NCI-H226 (cell line): ENCODE data around the gene INTS1.
"Not testable (repeated sequence)": the region's sequence is repeated elsewhere in the genome, so short reads cannot be mapped to it uniquely, and the experiment has no call there.

Experiments used
- DNase-seq: peaks from one replicate; pipeline ENCODE4 v3.0.0-alpha.2; 2015

The INTS1 gene

GRCh38 chr7:1529383-1530116, 25.4 kb upstream of the INTS1 start:
- no peak for DNase-seq

GRCh38 chr7:1526271-1526754, 22.1 kb upstream of the INTS1 start:
- no peak for DNase-seq

GRCh38 chr7:1525409-1525808, 21.2 kb upstream of the INTS1 start:
- DNase-seq, result no peak

- no peak for DNase-seq
These were observed 19.7 kb upstream of the INTS1 start for GRCh38 chr7:1523844-1524243.

- no peak for DNase-seq
These were observed 19.0 kb upstream of the INTS1 start for GRCh38 chr7:1523208-1523607.

GRCh38 chr7:1521456-1521855, 17.3 kb upstream of the INTS1 start:
- no peak for DNase-seq

- DNase-seq, result no peak
These were observed 16.5 kb upstream of the INTS1 start for GRCh38 chr7:1520539-1521234.

- DNase-seq, result not testable (repeated sequence)
These were observed 15.2 kb upstream of the INTS1 start for GRCh38 chr7:1519322-1519922.

- DNase-seq, result no peak
These were observed 12.5 kb upstream of the INTS1 start for GRCh38 chr7:1516586-1517251.

- DNase-seq, result not testable (repeated sequence)
These were observed 11.3 kb upstream of the INTS1 start for GRCh38 chr7:1515509-1515967.

- DNase-seq, result no peak
These were observed 10.8 kb upstream of the INTS1 start for GRCh38 chr7:1514995-1515401.

GRCh38 chr7:1514407-1514806, 10.2 kb upstream of the INTS1 start:
- no peak for DNase-seq

GRCh38 chr7:1513657-1514095, 9.5 kb upstream of the INTS1 start:
- DNase-seq, result no peak

GRCh38 chr7:1512781-1513656, 8.8 kb upstream of the INTS1 start:
- peak; percentile 69 for DNase-seq

- DNase-seq, result no peak
These were observed 7.5 kb upstream of the INTS1 start for GRCh38 chr7:1511444-1512422.

GRCh38 chr7:1510780-1511154, 6.6 kb upstream of the INTS1 start:
- DNase-seq, result no peak

GRCh38 chr7:1509226-1509625, 5.0 kb upstream of the INTS1 start:
- DNase-seq, result no peak

- DNase-seq, result no peak
These were observed 4.1 kb upstream of the INTS1 start for GRCh38 chr7:1508277-1508758.

- DNase-seq, result no peak
These were observed 1.8 kb upstream of the INTS1 start for GRCh38 chr7:1505731-1506550.

- DNase-seq, result no peak
These were observed 799 bp downstream of the INTS1 start for GRCh38 chr7:1503390-1503789.
